ENCODE results near the gene KAZN. TPM values are rescaled to one million over a fixed set of nuclear protein-coding genes. Genes with fewer than 3 reads are reported as not detected.

Gene KAZN
- total and polyA plus RNA-seq, 8 donors, result 11.1 to 37.5 (median 30.2) TPM

DNA sequence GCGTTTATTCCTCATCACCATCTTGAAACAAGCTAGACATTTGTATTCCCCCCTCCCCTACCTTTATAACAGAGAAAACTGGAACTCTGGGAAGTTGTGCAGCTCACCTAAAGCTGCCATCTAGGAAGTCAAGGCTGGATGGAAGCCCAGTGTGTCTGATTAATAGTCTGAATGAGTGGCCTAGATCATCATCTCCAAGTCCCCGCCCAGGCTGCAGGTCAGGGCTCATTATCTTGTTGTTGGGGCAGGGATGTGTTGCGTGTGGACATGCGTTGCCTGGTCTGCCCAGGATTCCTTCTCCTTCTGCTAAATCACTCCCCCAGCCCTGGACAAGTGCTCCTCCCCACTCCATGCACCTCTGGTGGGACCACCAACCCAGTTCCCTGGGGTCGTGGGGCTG, 14.7 kb upstream of the KAZN start:
- no peak for ATAC-seq
- no peak for DNase-seq
- Histone ChIP-seq H3K4me1 (no peaks in the 10 kb centered on the region), H3K4me3 (no peak overlapping the region), H3K9me3 (no peaks in the 10 kb centered on the region), H3K36me3 (no peaks in the 10 kb centered on the region), H3K27ac (no peak overlapping the region), H3K27me3 (no peaks in the 10 kb centered on the region)
- TF ChIP-seq CTCF (IDR thresholded peaks at IDR 0.05), result no peak
- intact Hi-C loops (cut with DNase I), result no loop called here

DNA sequence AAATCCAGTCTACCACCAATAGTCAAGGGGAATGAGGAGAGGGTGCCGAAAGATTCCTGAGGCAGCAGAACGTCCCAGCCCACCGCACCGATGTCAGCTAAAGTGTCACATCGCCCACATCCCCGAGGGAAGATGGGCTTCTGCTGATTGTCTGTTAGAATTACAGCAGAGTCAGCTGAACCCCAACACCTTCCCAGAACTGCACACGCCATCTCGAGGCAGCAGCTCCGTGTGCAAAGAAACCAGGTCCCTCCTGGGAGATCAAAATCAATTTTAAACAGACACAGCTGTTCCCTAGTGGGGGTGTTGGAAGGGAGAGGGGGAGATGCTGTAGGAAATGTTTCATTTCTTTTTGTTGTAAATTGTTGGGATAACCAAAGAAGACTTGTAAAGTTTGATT, 12.8 kb upstream of the KAZN start:
- Histone ChIP-seq H3K36me3 (no peaks in the 10 kb centered on the region), H3K27me3 (no peaks in the 10 kb centered on the region), H3K4me3 (no peak overlapping the region), H3K9me3 (no peaks in the 10 kb centered on the region), H3K4me1 (no peaks in the 10 kb centered on the region), H3K27ac (no peak overlapping the region)
- intact Hi-C loops (cut with DNase I), result no loop called here
- no peak for ATAC-seq
- no peak for DNase-seq
- TF ChIP-seq CTCF (IDR thresholded peaks at IDR 0.05), result no peak

GRCh38 chr1:14590411-14591180, 7.9 kb upstream of the KAZN start:
- intact Hi-C loops (cut with DNase I), result no loop called here
- ATAC-seq, result no peak
- Histone ChIP-seq H3K4me3 (no peak overlapping the region), H3K9me3 (no peaks in the 10 kb centered on the region), H3K27ac (no peak overlapping the region), H3K27me3 (peaks cover 0 to 36% of the 10 kb centered on the region in 2 donors), H3K4me1 (no peaks in the 10 kb centered on the region), H3K36me3 (no peaks in the 10 kb centered on the region)
- DNase-seq, result no peak
- no peak for TF ChIP-seq CTCF (IDR thresholded peaks at IDR 0.05)

- H3K9me3 ChIP-seq, result no peaks in the 10 kb centered on the region
- no peaks in the 10 kb centered on the region for H3K4me1 ChIP-seq
- no peak overlapping the region for H3K27ac ChIP-seq
- no peak for TF ChIP-seq CTCF (IDR thresholded peaks at IDR 0.05)
- intact Hi-C loops (cut with DNase I), result no loop called here
- no peak for ATAC-seq
- H3K4me3 ChIP-seq, result no peak overlapping the region
- H3K27me3 ChIP-seq, result peaks cover 0 to 47% of the 10 kb centered on the region in 2 donors
- DNase-seq, result no peak
- H3K36me3 ChIP-seq, result no peaks in the 10 kb centered on the region
These were observed 6.9 kb upstream of the KAZN start for GRCh38 chr1:14591600-14591999.

GRCh38 chr1:14592004-14592631, 6.4 kb upstream of the KAZN start:
- Histone ChIP-seq H3K27me3 (peaks cover 0 to 52% of the 10 kb centered on the region in 2 donors), H3K9me3 (no peaks in the 10 kb centered on the region), H3K4me1 (no peaks in the 10 kb centered on the region), H3K4me3 (no peak overlapping the region), H3K27ac (no peak overlapping the region), H3K36me3 (no peaks in the 10 kb centered on the region)
- DNase-seq (no peak), ATAC-seq (no peak)
- TF ChIP-seq CTCF (IDR thresholded peaks at IDR 0.05), result no peak
- intact Hi-C loops (cut with DNase I), result no loop called here

All from left lung (tissue), 10 donors.